Measurements from ENCODE around the gene OSER1. TPM values are rescaled to one million over a fixed set of nuclear protein-coding genes. Genes with fewer than 3 reads are reported as not detected.

The OSER1 gene
- total and polyA plus RNA-seq, 2 of the 8 experiments (the other 6 are each of a cell fraction or from before 2014, with no cell fraction given) = 24.5 to 31.8 TPM

- no peak for TF ChIP-seq KDM5A (IDR thresholded peaks at IDR 0.05; ENCODE audit: low read length)
Measured at GRCh38 chr20:44167736-44168135, 42.8 kb downstream of the OSER1 start (continued).
